ENCODE measurements around the gene BLNK.

GRCh38 chr10:96292971-96293920 is 21.9 kb upstream of the BLNK start:
- TF ChIP-seq CTCF (conservative IDR thresholded peaks at IDR 0.05): peak; percentile 55
- TF ChIP-seq EZH2 (IDR thresholded peaks at IDR 0.05; ENCODE audit: low read depth): no peak
